BLaER1 (cell line): ENCODE data around the gene OR2T27.
"Not testable (repeated sequence)": the region's sequence is repeated elsewhere in the genome, so short reads cannot be mapped to it uniquely, and the experiment has no call there.

Experiments used
- H3K27ac ChIP-seq: shearing (Covaris generic); formaldehyde crosslinking; 2 replicates; pipeline ENCODE4 v1.8.1; 2022
- H3K27me3 ChIP-seq: shearing (Covaris generic); formaldehyde crosslinking; 2 replicates; pipeline ENCODE4 v1.8.1; 2022
- H3K36me3 ChIP-seq: shearing (Covaris generic); formaldehyde crosslinking; 2 replicates; pipeline ENCODE4 v1.8.1; 2022
- H3K4me1 ChIP-seq: shearing (Covaris generic); formaldehyde crosslinking; 2 replicates; pipeline ENCODE4 v1.8.1; 2022
- H3K4me2 ChIP-seq: shearing (Covaris generic); formaldehyde crosslinking; 2 replicates; pipeline ENCODE4 v1.8.1; 2022
- H3K4me3 ChIP-seq: shearing (Covaris generic); formaldehyde crosslinking; 2 replicates; pipeline ENCODE4 v1.8.1; 2022
- H3K9ac ChIP-seq: shearing (Covaris generic); formaldehyde crosslinking; 2 replicates; pipeline ENCODE4 v1.8.1; 2022
- H3K9me3 ChIP-seq: shearing (Covaris generic); formaldehyde crosslinking; 2 replicates; pipeline ENCODE4 v1.8.1; 2022
- H4K20me1 ChIP-seq: shearing (Covaris generic); formaldehyde crosslinking; 2 replicates; pipeline ENCODE4 v1.8.1; 2022
- Cebpa-rat ChIP-seq: shearing (Covaris generic); IDR thresholded peaks from 2 replicates; pipeline ENCODE4 v1.8.1; 2022

Gene OR2T27

GRCh38 chr1:248688527-248689298, 33.4 kb upstream of the OR2T27 start:
- Histone ChIP-seq H3K9me3 (peaks cover 26% of the 10 kb centered on the region), H3K27me3 (no peaks in the 10 kb centered on the region), H3K4me3 (no peak overlapping the region), H3K4me1 (peaks cover 9% of the 10 kb centered on the region), H3K27ac (no peak overlapping the region), H3K9ac (no peak overlapping the region), H3K4me2 (peak overlapping the region; percentile 15; the same call in 1 of the 2 replicates), H4K20me1 (no peaks in the 10 kb centered on the region), H3K36me3 (no peaks in the 10 kb centered on the region)
- no peak for TF ChIP-seq Cebpa-rat

GRCh38 chr1:248686815-248687214, 31.5 kb upstream of the OR2T27 start:
- H3K27ac ChIP-seq = no peak overlapping the region
- no peaks in the 10 kb centered on the region for H3K27me3 ChIP-seq
- H3K4me2 ChIP-seq = no peak overlapping the region
- H3K9ac ChIP-seq = no peak overlapping the region
- H3K4me1 ChIP-seq = peaks cover 9% of the 10 kb centered on the region
- H4K20me1 ChIP-seq = no peaks in the 10 kb centered on the region
- H3K36me3 ChIP-seq = no peaks in the 10 kb centered on the region
- peaks cover 20% of the 10 kb centered on the region for H3K9me3 ChIP-seq
- no peak overlapping the region for H3K4me3 ChIP-seq
- TF ChIP-seq Cebpa-rat = no peak

- Histone ChIP-seq H3K9me3 (no peaks in the 10 kb centered on the region), H3K36me3 (no peaks in the 10 kb centered on the region), H3K27me3 (no peaks in the 10 kb centered on the region), H3K9ac (no peak overlapping the region), H3K4me3 (no peak overlapping the region), H3K27ac (no peak overlapping the region), H4K20me1 (no peaks in the 10 kb centered on the region), H3K4me1 (no peaks in the 10 kb centered on the region), H3K4me2 (no peak overlapping the region)
- TF ChIP-seq Cebpa-rat = no peak
Observed at GRCh38 chr1:248681651-248682050, 26.3 kb upstream of the OR2T27 start.

GRCh38 chr1:248670003-248670402, 14.7 kb upstream of the OR2T27 start:
- TF ChIP-seq Cebpa-rat = no peak
- Histone ChIP-seq H3K36me3 (no peaks in the 10 kb centered on the region), H3K9me3 (peaks cover 32% of the 10 kb centered on the region)

GRCh38 chr1:248663453-248664328, 8.4 kb upstream of the OR2T27 start:
- H3K36me3 ChIP-seq, H4K20me1 ChIP-seq, H3K9me3 ChIP-seq, H3K27ac ChIP-seq, H3K9ac ChIP-seq, H3K4me1 ChIP-seq, H3K4me2 ChIP-seq, H3K4me3 ChIP-seq, H3K27me3 ChIP-seq: not testable (repeated sequence)

More at GRCh38 chr1:248670003-248670402, 14.7 kb upstream of the OR2T27 start:
- Histone ChIP-seq H3K4me2 (no peak overlapping the region), H4K20me1 (no peaks in the 10 kb centered on the region), H3K27me3 (no peaks in the 10 kb centered on the region), H3K4me1 (no peaks in the 10 kb centered on the region), H3K9ac (no peak overlapping the region), H3K4me3 (no peak overlapping the region), H3K27ac (no peak overlapping the region)

- H4K20me1 ChIP-seq, H3K36me3 ChIP-seq, H3K27me3 ChIP-seq, H3K27ac ChIP-seq, H3K4me1 ChIP-seq, H3K9ac ChIP-seq, H3K9me3 ChIP-seq, H3K4me3 ChIP-seq, H3K4me2 ChIP-seq: not testable (repeated sequence)
Observed at GRCh38 chr1:248656797-248657196, 1.5 kb upstream of the OR2T27 start.

- not testable (repeated sequence) for H3K27me3 ChIP-seq, H3K4me2 ChIP-seq, H3K9me3 ChIP-seq, H3K4me1 ChIP-seq, H3K9ac ChIP-seq, H3K27ac ChIP-seq, H4K20me1 ChIP-seq, H3K36me3 ChIP-seq, H3K4me3 ChIP-seq
Observed at GRCh38 chr1:248648770-248649536, 6.4 kb downstream of the OR2T27 start.

- not testable (repeated sequence) for H3K4me2 ChIP-seq, H3K9ac ChIP-seq, H4K20me1 ChIP-seq, H3K27me3 ChIP-seq, H3K4me3 ChIP-seq, H3K9me3 ChIP-seq, H3K36me3 ChIP-seq, H3K27ac ChIP-seq, H3K4me1 ChIP-seq
Observed at GRCh38 chr1:248645178-248645577, 10.2 kb downstream of the OR2T27 start, which contains the start of gene OR2T35. OR2T35 (minus strand) TSS chr1:248645278; CDS start chr1:248639258, 6,020 bp downstream.

GRCh38 chr1:248642971-248643651, 12.2 kb downstream of the OR2T27 start:
- H3K27me3 ChIP-seq, H3K4me3 ChIP-seq, H4K20me1 ChIP-seq, H3K9me3 ChIP-seq, H3K4me1 ChIP-seq, H3K9ac ChIP-seq, H3K27ac ChIP-seq, H3K4me2 ChIP-seq, H3K36me3 ChIP-seq: not testable (repeated sequence)

- not testable (repeated sequence) for H3K4me1 ChIP-seq, H3K36me3 ChIP-seq, H4K20me1 ChIP-seq, H3K4me3 ChIP-seq, H3K9me3 ChIP-seq, H3K27me3 ChIP-seq, H3K4me2 ChIP-seq, H3K9ac ChIP-seq, H3K27ac ChIP-seq
Observed at GRCh38 chr1:248641583-248641982, 13.7 kb downstream of the OR2T27 start.

- not testable (repeated sequence) for H3K27me3 ChIP-seq, H3K9ac ChIP-seq, H3K36me3 ChIP-seq, H4K20me1 ChIP-seq, H3K4me3 ChIP-seq, H3K27ac ChIP-seq, H3K4me1 ChIP-seq, H3K9me3 ChIP-seq, H3K4me2 ChIP-seq
Observed at GRCh38 chr1:248640906-248641305, 14.4 kb downstream of the OR2T27 start.

- not testable (repeated sequence) for H3K4me1 ChIP-seq, H3K27ac ChIP-seq, H3K27me3 ChIP-seq, H3K9me3 ChIP-seq, H3K9ac ChIP-seq, H3K36me3 ChIP-seq, H3K4me2 ChIP-seq, H3K4me3 ChIP-seq, H4K20me1 ChIP-seq
Observed at GRCh38 chr1:248639652-248640051, 15.7 kb downstream of the OR2T27 start.

- H3K9ac ChIP-seq, H3K9me3 ChIP-seq, H3K4me2 ChIP-seq, H3K27me3 ChIP-seq, H3K36me3 ChIP-seq, H3K4me1 ChIP-seq, H3K4me3 ChIP-seq, H3K27ac ChIP-seq, H4K20me1 ChIP-seq: not testable (repeated sequence)
Observed at GRCh38 chr1:248636612-248637011, 18.7 kb downstream of the OR2T27 start.
